NCI-H345 treated with DMSO at 0.1 percent for 48 hours (cell line): ENCODE measurements around the gene CTIF.
"Not testable (repeated sequence)": the region's sequence is repeated elsewhere in the genome, so short reads cannot be mapped to it uniquely, and the experiment has no call there.

Experiments used
- DNase-seq: peaks from one replicate; lab custom pipeline; 2025; ENCODE audit not compliant: unreplicated experiment; lab: John Stamatoyannopoulos, UW

CTIF gene

DNA sequence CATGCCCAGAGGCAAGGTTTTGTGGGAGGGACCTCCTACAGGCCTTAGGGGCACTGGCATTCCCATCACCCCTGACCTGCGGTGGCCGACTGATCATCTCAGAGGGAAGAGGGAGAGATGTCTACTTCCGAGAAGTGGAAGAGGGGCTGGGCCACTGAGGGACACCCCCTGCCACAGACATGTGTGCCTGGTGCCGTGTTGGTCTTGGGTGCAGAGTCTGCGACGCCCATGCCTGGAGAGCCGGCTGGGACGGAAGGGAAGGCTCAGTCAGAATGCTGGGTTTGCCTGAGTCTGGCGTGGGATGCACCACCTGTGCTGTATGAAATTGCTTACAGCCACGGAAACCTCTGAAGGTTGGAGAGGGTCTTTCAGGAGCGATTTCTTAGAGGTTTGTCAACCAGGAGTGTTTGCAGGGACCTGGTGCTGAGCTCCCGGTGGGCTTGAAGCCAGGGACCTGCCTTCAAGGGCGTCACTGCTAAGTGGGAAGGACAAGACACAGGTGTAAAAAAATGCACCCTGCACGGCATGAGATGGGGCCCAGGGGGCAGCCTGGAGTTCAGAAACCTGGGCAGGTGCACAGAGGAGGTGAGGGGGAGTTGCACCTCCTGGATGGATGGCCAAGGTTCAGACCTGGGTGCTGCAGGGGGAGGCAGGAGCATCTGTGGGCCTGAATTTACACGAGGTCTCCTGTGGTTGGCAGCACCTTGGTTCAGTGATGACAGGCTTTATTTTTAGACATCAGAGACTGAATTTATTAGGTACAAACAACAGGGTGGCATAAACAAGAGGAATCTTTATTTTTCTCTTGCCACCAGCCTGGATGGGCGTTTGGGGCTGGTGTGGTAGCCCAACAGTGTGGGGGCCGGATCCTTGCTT is 100.3 kb downstream of the CTIF start:
- no peak for DNase-seq

DNA sequence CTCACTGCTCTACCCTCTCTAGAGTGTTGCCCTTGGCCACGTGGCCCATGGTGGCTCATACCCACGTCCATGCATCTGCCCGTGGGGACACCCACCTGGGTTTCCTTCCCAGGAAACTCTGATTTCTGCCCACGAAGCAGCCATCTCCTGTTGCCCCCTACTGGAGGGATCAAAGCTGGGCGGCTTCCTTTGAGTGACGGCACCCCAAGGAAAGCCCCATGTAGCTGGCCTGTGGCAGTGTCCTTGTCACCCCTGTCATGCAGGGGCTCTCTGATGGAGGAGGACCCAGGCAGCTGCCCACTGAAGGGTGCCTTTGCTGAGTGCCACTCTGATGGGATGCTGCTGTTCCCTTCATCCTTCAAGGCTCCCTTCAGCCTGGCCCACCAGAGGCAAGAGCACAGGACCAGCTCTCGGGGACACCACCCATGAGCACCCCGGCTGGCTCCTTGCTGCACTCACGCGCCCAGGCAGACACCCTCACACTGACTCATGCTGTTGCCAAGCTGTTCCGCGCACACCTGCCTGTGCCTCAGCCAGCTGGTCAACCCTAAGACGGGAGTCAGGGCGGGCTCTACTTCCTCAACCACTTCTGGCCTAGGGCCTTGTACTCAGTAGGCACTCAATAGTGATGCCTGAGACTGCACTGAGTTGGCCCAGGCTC is 101.1 kb downstream of the CTIF start:
- no peak for DNase-seq

DNA sequence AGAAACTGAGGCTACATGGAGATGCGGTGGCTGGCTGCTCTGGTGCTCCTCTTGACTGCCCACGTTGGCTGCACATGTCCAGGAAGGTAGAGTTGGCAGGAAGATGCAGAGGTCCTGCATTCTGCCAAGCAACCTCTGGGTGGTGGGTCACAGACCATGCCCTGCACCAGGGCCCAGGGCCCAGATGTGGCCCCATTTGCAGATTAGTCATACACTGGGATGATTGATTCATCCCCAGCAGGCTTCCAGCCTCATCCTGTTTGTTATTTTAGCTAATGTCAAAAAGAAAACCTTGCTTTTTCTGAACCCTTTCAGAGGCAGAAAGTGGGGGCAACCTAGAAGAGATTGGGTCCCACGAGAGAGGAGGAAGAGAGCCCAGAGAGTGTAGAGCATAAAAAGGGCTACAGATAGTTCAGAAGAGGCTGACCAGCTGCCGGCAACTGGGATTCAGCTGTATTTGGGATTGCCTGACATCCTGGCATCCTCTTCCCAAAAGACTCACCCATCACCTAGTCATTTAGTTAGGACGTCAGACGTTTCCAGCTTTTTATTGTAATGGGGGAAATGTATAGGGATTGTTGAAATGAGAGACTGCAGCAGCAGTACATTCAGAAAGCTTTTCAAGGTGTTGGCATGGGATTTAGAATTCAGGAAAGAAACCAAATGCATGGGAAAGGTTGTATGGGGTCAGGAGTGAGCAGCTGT is 101.9 kb downstream of the CTIF start:
- DNase-seq = no peak

DNA sequence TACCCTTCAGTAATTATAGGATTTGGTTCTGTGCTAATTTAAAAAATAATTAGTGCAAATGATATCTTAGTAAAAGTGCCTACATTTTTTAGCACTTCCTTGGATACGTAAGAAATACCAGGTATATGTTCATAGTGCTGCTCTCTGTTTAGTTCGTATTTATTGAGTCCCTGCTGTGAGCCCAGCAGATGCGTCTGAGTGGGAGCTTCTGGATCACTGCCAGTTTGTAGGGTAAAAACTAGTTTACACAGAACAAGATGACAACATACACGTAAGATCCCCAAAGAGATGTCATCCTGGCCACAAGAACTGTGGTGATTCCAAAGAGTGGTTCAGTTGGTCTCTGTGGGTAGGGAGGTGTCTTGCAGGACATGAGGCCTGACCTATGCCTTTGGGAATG is 103.2 kb downstream of the CTIF start:
- peak; percentile 29 for DNase-seq

DNA sequence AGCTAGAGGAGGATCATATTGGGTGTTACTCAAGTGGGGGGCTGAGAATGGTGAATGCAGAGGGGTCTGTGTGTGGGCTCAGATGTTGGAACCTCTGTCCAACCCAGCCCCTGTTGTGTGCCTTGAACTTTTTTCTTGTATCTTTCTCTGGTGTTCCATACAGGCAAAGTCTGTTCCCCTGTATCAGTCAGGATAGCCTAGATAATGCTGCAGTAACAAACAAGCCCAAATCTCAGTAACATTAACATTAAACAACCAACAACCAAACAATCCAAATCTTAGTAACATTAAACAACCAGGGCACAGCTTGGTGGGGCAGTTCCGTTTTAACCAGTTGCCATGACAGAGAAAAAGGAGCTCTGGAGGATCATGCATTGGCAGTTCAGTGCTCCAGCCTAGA is 103.7 kb downstream of the CTIF start:
- no peak for DNase-seq

DNA sequence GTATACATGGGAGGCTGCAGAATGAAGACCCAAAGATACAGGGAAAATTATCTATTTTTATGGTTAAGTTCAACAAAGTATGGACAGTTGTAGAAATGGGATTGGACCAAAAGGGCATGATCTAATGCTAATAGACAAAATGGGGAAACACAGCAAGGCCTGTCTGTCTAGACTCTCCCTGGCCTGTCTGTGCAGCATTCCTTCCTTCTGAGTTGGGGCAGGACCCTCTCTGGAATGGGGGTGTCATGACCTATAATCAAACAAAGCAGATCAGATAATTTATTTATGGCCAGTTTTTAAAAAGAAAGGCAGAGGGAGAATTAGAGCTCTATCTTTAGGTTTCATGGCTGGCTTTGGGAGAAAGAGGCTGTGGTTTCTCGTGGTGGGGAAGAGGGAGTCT is 104.4 kb downstream of the CTIF start:
- no peak for DNase-seq

DNA sequence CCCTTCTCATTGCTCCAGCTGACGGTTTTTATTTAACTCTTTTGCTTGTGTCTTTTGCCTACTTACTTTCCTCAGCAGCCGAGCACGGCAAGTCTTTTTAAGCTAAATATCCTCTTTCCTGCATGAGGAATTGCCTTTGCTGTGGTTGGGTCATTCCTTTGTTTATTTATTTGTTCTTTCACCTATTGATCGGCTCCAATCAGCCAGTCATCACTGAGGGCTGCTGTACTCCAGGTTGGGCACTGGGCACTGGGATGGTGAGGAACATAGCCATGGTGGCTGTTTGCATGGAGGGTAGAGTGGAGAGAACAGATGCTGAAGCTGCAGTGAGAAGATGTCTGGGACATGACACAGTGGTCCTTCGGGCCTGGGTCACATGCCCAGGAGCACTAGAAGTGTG is 105.2 kb downstream of the CTIF start:
- DNase-seq = no peak

DNA sequence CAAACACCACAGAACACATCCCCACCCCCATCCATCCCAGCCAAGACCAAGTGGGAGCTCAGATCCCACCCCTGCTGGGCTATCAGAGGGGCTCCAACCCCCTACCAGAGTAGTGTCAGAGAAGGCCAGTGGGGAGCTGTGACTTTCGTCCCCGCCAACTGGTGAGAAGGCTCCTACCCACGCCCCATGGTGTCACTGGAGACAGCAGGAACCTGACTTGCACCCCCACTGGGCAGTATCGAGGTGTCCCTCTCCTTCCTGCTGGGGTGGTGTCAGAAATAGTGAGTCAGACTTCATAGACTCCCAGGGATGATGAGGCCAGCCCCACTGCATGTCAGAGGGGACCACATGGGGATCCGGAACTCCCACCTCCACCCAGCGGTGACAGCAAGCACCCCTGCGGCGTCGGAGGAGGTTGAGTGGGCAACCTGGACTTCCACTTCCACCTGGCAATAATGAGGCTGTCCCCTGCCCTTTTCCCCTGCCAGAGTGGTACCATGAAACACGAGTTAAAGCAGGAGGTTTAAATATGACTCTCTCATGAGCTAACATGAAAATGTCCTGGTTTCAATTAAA is 106.7 kb downstream of the CTIF start:
- no peak for DNase-seq

DNA sequence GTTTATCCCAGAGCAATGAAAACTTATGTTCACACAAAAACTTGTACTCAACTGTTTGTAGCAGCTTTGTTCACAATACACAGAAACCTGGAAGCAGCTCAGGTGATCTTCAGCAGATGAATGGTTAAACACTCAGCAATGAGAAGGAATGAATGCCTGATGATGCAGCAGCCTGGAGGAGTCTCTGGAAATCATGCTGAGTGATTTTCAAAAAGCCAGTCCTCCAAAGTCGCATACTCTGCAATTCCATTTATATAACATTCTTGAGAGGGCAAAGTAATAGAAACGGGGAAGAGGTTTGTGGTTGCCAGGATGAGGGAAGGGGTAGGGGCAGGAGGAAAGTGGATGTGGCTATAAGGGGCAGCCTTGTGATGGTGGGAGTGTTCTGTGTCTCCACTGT is 108.1 kb downstream of the CTIF start:
- DNase-seq = no peak

DNA sequence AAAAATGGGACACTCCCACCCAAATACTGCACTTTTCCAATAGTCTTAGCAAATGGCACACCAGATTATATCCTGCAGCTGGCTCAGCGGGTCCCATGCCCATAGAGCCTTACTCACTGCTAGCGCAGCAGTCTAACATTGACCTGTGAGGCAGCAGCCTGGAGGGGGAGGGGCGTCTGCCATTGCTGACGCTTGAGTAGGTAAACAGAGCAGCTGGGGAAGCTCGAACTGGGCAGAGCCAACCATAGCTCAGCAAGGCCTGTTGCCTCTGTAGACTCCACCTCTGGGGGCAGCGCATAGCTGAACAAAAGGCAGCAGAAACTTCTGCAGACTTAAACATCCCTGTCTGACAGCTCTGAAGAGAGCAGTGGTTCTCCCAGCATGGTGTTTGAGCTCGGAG is 110.4 kb downstream of the CTIF start:
- no peak for DNase-seq

DNA sequence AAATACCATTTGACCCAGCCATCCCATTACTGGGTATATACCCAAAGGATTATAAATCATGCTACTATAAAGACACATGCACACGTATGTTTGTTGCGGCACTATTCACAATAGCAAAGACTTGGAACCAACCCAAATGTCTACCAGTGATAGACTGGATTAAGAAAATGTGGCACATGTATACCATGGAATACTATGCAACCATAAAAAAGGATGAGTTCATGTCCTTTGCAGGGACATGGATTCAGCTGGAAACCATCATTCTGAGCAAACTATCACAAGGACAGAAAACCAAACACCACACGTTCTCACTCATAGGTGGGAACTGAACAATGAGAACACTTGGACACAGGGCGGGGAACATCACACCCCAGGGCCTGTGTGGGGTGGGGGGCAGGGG is 115.8 kb downstream of the CTIF start:
- DNase-seq = not testable (repeated sequence)

DNA sequence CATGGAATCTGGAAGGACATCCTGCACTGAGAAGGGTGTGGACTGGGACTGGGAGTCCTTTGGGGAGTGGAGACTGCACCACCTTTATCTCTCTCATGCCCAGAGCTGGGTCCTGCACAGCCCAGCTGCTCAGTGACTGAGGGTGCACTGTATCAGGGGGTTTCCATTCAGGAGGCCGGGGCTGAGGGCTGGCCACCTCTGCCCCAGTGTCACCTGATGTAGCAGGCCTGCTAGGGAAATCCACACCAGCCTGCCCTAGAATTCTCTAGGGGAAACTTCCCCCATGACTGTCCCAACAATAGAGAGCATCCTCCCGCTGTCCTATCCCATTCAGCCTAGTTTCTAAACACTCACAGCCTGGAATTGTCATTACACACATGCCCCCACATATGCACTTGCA is 116.7 kb downstream of the CTIF start:
- no peak for DNase-seq

DNA sequence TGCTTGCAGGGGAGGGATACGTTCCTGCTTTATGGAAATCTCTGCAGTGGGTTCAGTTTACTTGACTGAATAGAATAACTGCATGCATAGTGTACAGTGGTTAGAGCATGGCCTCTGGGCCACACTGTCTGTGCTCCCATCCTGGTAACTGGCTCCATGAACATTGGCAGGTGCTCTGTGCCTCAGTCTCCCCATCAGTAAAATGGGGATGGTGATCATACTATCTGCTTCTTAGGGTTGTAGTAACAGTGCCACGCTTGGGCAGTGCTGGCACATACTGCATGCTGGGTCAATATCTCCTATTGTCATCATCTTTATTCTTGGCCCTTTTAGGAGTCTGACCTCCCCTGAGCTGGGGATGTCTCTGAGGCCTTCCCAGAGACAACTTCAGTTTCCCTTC is 117.3 kb downstream of the CTIF start:
- DNase-seq = no peak

DNA sequence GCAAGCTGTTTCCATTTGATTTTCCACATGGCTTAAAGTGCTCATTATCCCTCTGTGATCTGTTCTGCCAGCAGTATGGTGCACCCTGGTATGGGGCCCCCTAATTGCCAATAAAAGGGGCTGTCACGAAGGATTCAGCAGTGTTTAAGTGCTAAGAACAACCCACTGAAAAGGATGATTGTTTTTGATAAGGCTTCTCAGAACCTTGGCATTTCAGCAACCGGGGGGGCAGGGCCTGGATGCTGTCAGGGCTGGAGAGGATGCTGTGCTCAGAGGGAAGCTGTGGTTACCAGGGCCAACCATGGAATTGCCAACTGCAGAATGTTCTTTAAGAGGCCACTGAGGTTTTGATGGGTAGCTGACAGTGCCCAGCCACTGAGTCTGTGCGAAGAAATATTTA is 117.8 kb downstream of the CTIF start:
- no peak for DNase-seq

DNA sequence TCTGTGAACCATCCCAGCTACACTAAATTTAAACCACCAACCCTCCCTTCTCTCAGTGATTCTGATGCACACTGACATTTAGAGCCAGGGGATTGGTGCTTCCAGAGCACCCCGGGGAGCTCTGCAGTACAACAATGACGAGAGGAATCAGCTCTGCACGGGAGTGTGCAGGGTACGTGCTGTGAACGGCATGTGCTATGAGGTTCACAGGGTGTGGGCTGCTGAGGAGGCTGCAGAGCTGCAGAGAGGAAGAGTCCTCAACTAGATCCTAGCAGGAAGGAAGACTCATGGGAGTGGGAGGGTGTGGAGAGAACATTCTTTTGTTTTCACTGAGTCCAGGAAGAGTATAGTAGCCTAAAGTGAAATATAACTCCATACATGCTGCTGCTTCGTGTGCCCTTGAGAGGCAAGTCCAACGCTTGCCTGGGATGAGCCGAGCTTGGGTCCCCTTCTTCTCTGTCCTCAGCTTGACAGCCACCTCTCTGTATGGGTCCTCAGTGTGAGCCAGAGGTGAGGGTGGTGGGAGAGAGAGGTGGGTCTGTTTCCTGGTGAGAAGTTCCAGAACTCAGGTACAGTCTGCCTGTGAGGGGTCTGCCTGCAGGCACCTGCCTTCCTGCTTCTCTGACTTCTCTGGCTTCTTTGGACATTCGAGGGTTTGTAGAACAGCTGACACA is 118.8 kb downstream of the CTIF start:
- no peak for DNase-seq

DNA sequence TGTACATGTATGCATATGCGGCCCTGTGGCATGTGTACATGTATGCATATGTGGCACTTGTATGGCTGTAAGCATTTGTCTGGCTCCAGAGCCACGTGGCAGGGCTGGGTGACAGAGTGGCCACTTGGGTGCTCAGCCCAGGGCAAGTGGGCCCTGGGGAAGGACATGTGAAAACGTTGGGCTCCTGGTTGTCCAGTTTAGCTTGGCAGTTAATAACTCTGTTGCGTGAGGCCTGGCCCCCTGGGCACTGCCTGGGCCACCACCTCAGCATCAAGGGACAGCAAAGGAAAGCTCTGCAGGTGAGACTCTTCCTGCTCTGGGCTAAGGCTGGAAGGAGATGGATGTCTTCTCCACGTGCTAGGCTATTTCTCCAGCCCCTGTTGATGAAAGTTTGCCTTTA is 119.9 kb downstream of the CTIF start:
- DNase-seq = no peak

DNA sequence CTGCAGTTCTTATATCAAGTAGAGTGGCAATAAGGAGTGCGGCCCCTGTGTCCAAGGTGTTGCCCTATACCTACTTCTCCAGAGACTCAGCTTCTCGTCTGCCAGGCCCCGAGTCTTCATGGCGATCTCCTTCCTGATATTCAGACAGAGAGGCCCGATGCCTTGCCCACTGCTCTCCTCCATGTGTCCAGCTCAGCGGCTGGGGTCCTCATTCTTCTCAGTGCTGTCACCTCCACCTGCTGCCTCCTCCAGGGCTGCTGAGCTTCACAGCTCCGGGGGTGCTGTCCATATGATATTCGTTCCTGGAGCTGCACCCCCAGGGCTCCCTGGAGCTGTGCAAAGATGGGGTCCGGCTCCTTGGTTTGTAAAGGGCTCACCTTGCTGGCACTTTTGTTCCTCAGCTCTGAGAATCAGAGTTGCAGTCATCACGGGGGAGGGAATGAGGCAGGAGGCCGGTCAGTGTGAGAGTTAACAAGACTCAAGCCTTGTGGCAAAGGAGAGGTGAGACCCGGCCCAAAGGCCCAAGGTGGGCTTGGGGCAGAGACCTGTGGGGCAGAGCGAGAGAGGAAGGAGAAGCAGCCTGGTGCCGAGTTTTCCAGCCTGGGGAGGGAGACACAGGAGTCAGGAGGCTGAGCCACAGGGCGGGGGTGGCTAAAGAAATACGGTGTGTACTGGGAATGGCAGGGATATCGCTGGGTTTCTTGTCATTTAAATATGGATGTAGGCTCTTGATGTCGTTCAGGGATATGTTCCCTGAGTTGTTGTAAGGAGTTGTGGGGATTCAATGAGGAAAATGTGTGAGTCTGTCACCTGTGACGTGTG is 120.6 kb downstream of the CTIF start:
- no peak for DNase-seq

DNA sequence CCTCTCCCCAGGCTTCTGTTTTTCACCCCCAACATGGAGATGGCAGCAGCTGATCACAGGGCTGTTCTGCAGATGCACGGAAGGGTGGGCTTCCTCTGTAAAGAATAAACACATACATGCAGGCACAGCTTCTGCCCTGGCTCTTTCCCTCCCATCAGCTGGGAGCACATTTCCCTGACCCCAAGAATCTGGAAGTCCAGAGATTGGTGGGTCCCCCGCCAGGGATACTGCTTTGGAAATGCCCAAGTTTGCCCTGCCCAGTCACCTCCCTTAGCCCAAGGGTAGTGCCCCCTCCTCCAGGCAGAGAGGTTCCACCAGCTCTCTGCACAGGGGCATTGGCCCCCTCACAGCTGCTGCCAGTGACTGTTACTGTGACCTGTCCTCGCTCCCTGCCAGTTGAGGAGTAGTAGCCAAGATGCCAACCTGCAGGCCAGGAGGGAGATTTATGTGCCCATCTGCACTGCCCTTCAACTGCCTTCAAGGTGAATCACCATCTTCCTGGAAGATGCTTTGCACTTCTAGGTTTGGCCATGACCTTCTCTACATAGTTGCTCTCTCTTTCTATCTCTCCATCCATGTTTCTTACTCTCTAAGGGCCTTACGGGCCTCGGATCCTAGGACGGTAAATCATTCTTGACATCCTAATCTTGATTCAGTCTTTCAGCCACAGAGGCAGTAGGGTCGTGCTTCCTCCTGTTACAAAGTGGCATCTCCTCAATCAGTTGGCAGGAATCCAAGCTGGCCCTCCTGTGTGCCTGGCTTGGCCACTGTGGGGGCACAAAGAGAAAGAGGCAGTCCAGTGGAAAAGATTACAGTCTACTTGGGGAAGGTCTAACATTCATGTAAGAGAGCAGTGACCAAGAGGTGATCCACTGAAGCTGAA is 121.8 kb downstream of the CTIF start:
- no peak for DNase-seq

DNA sequence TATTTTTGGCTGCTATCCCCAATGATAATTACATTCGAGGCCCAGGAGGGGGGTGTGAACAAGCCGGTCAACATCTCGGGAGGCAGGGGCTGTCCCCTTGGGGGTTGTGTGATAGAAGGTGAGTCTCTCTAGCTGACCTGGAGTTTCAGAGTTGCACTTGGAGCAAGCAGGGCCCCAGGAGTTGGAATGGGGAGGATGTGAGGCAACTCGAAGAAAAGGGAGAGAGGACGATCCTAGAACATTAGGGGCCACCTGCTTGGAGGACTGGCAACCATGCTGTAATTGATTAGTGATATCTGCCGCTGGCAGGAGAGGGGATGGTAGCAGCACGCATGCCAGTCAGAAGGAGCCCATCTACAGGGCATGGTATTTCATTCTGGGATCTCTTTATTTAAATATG is 122.6 kb downstream of the CTIF start:
- DNase-seq = no peak
